Fibroblast of the conjunctiva (primary cell): ENCODE measurements around the gene HOXA9.

ENCODE experiments used
- DNase-seq: peaks from one replicate; pipeline ENCODE4 v3.0.0-alpha.2; 2010; ENCODE audit warnings: low read depth

HOXA9 gene

GRCh38 chr7:27124902-27125689 is 40.2 kb downstream of the HOXA9 start:
- no peak for DNase-seq

- no peak for DNase-seq
These were observed 41.0 kb downstream of the HOXA9 start for GRCh38 chr7:27124096-27124901.

- no peak for DNase-seq
These were observed 41.8 kb downstream of the HOXA9 start for GRCh38 chr7:27123477-27124053.

GRCh38 chr7:27123007-27123476 is 42.3 kb downstream of the HOXA9 start:
- DNase-seq, result no peak

DNA sequence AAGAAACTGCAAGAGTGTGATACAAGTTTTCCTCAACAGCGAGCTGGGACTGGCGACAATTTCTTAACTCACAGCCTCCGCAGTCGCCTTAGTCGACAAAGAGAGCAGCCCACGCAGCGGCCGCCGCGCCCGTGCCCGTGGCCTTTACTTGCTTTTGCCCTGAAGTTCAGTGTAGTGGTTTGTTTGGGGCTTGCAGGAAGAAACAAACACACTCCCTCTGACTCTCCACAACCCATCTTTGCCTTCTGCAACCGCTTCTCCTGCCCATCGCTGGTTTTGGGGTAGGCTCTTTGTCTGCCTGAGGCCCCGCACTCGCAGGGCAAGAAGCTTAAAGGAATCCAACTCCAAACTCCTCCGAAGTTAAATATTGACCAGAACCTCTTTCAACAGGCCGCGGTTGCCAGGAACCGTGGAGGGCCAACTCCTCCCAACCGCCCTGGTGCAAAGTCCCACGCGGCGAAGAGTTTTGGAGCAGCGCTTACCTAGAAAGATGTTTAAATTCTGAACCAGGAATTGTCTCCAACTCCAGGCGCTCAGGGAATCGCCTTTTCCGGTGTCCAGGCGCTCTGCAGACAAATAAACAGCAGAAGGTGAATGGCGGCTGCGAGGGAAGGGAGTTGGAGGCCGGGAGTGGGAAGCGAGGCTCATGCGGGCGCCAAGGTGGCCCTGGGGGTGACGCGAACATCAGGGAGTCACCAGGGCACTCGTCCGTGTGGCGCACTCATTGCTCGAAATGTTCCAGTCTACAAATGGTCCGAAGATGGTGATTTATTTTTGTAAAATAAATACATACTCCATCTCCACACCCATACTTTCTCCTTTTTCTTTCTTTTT is 43.0 kb downstream of the HOXA9 start:
- no peak for DNase-seq

GRCh38 chr7:27121684-27122076 is 43.7 kb downstream of the HOXA9 start:
- no peak for DNase-seq

DNA sequence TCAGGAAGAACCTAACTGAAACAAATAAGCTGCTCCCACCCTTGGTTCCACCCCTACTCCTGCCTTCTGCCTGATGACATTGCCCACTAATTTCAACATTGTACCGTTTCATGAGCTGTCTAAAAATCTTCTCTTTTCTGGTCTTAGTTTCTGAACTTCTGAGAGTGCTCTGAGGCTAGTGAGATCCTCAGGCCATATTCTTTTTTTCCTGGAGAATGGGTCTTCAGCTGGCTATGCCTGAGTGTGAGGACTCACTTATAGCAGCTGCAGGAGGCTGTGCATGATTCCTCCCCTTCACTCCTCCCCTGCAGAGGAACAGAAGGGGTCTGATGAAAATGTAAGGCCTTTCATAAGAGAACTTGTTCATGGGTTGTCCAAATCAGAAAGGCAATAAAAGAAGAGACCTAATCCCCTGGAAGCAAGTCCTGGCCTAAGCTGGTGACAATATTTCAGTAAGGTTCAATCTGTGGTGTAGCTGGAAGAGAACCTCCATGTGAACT is 45.9 kb downstream of the HOXA9 start:
- DNase-seq, result no peak

DNA sequence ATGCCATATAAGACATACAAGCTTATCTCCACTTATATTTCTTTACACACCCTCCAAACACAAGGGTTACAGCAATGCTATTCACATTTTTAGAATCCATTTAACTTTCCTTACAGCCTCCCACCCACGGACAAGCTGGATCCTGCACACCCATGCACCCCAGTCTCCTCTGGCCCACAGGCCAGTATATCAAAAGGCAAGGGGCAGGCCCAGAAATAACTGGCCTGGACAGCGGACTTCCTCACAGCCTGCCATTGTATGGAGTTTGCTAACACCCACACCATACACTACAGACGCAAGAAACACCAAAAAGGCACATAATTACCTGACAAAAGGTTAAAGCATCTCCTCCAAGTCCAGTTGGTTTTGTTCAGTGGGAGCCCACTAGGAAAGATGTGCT is 46.8 kb downstream of the HOXA9 start:
- no peak for DNase-seq

DNA sequence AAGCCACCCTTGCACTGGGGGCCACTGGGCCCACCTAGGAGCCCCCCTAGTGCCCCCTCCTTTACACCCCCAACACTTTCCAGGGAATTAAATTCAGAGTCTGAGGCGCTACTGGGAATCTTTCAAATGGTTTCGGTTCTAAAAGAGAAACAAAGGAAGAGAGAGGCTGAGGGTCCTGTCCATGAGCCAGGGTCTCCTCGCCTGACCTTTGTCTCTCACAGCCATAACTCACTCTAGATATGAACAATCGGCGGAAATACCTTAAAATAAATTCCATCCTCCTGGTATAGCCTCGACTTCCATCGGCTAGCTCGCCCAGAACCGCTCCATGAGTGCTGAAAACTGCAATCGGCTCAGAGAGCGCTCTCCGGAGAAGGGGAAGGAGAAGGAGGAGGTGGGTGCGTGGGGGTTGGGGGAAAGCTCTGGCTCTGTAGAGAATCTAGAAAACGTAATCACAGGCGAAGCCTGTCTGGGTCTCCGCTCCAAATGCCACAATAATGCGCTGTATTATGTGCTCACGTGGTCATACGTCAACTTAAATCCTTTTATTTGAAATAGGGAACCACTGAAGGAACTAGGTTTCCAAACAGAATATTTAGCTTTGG is 47.3 kb downstream of the HOXA9 start:
- DNase-seq, result no peak

DNA sequence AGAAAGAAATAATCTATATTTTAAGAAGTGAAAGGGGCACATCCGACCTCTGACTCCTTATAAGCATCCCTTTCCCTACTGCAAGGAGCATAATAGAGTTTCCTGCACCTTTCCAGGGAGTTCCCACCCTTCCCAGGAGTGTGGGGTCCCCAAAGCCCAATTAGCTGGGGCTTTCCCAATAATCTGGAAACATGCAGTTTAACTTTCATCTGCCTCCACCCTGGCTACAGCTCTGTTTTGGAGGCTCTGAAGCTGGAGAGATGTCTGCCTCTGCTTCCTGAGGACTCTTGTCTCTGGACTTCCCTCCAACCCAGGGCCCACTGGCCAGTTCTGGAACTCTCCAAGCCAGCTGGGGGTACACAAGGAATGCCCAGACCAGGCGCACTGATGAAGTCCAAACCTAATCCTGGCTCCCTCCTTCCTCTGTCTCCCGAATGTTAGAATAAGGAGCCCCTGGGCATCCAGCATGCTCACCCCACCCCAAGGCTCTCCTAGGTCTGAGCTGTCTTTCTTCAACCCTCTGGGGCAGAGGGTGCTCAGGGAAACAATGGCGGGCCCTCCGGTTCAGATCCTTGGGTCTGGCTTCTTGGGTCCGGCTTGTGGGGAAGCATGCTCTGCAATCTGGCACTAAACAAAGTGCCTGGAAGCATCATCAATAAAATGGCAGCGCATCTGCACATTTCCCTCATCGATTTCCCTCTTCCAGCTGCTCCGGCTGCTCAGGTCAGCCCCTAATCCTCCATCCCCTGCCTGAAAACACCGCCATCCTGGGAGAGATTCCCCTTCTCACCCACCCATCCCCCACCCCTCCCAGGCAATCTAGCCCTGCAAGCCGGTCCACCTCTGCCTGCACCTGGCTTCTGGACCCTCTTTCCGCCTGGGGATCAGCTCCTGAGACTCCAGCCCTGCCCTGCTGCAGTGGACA is 48.1 kb downstream of the HOXA9 start:
- no peak for DNase-seq

DNA sequence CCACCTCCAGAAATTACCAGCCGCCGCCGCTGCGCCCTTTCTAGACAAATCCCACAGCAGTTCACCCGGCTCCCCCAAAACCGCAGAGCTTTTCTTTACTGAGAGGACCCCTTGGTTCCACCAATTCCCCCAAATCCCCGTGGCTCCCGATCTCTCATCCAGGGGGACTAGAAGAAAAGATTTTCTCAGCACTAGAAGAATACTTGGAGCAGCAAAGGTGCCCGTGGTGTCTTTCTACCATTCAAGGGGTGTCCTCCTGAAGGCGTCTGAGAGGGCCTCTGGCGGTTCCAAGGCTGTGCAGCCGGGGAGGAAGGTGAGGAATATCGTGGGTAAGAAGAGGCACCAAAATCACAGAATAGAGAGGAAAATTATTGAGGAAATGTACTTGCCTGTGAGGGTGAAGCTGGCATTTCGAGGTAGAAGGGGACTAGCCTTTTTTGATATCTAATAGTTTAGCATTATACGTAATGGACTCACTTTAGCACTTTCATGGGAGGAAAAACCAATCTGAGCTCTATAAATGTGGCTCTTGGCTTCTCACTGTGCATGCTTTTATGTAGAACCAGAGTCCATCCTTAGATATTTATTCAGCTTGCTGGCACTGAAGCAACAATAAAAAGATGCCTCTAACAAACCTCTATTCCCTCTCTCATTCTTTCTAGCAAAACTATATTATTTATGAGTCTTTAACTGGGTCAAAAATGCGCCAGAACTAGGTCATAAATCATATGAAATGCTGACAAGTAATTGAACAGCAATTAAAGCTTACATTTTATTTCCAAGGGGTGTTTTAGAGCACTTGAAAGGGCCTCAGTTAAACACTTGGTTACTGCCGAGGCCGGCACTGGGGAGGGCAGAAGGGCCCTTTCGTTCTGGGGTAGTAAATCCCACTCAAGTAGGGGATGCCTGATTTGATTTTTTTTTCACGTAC is 49.0 kb downstream of the HOXA9 start:
- DNase-seq, result no peak

DNA sequence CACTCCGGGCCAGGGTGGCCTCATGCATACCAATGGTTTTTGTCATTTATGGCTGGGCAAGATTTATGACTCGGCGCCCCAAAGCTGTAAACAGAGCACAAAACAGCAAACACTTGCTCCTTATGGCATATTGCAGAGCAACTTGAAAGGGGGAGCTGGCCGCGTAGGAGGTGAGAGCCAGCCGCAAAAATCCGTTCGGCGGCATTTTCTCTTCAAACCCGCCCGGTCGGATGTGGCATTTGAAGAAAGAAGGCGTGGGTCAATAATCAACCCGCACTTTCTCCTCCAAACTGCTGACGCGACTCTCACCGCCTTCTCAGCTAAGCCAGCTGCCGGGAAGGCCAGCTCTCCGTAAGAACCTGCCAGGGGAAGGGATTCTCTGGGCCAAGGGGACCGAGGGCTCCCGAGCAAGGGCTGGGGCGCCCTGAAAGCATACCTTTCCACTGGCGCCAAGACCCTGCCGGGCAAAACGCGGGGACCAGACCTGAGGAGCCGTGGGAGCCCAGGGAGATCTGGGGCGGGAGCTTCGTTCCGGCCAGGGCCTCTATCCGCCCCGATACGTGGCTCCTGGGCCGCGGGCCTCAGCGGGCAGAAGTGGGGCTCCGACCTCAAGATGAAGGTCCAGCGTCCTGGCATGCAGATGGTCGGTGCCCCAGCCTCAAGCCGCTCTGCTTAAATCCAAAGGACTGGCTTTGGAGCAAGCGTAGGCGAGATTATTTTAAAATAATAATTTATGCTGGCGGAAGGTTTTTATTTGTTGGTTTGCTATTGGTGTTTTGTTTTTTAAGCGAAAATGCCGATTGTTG is 49.9 kb downstream of the HOXA9 start:
- DNase-seq, result no peak

DNA sequence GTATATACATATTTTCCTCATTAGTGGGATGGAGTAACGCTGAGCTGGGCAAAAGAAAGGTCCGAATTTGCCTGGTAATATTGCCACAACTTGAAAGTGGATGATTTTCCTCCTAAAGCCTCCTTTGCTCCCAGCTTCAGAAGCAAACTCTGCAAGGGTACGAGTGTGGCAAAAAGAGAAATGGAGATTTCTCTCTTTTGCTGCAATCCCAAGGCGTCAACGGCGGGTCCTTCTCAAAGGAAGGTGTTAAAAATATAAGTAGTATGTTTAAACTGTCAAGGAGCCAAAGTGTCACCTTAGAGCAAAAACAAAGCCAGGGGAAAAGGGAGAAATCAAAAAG is 50.5 kb downstream of the HOXA9 start:
- DNase-seq, result no peak

DNA sequence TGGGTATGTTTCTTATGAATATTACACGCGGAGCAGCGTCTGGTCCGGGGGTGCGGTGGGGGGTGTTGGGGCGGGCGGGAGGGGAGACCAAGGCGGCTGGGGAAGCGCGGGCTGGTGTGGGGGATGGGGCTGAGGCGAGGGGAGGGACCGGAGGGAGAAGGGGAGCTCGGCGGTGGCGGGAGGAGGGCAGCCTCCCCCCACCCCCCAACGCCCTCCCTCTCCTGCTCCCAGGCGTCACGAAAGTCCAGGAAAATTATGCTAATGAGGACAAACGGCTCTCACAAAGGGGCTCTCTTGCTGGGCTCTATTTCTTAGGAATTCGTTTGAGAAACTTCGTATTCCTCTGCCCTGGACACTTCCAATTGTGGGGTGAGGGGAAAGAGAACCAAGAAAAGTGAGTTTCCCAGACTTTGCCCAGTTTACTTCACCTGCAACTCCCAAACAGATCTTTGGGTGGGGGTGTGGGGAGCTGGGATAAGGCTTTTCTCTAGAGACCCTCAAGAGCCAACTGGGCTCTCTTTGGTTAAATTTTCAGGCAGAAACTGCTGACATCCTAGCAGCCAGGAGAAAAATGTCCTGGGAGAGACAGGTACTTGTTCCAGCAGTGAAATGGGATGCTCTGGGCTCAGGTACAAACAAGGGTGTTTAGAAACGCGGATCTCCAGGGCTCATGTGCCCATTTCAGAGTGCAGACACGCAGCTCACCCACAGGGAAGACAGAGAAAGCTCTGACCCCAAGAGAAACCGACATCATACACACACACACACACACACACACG is 51.2 kb downstream of the HOXA9 start:
- no peak for DNase-seq

DNA sequence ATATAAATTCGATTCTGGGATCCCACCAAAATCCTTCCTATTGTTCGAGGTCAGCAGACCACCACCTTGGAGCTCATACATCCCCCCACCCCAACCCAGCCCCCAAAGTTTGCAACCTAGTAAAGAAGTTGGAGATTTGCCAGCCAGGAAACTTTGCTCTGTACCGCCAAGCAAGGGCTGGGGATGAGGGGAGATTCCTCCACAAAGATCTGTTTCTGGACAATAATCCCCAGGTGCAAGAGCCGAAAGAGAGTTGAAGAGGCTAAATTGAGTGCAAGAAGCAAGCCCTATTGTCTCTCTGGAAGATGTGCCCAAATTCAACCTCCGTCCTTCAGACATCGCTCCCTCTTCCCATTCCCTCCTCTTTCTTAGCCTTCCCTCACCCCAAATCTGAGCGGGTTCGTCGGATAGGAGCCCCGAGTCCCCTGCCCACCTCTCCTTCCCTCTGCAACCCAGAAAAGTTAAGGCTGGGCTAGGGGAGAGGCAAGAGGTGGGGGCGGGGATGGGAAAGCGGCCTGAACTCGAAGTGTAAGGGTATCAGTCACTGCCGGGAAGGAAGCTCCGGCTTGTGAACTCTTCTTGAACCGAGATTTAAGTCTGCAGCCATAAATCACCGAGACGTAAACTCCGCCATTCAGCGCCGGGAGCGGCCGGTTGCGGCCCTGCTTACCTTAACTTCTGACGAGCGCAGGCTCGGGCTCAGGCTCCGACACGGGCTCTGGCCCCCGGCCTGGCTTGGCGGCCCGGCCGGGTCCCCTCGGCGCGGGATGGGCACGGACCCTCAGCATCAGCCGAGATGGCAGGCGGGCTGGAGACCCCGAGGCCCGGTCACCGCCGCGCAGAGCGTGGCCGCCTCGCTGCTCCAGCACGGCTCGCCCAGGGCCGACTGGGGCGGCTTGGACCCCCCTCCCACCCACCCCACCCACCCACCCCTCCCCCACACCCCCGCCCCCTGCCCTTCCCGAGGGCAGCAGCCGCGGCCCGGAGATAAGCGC is 52.1 kb downstream of the HOXA9 start:
- no peak for DNase-seq
